Colon (tissue), 2 donors: ENCODE measurements around the gene GAL3ST1.
"Not testable (repeated sequence)": the region's sequence is repeated elsewhere in the genome, so short reads cannot be mapped to it uniquely, and the experiment has no call there.

ENCODE experiments used
- FAIRE-seq: peaks from 2 replicates; lab custom pipeline; 2012; peaks lifted over from hg19 to GRCh38; lab: Jason Lieb, UNC
- donor health status: control.
- donor health status: control.

GAL3ST1 gene

GRCh38 chr22:30596199-30596598 lies 21.7 kb upstream of the GAL3ST1 start:
- FAIRE-seq = no peak

- not testable (repeated sequence) for FAIRE-seq
Observed at GRCh38 chr22:30592360-30592713, 17.9 kb upstream of the GAL3ST1 start.

GRCh38 chr22:30591588-30592359 lies 17.3 kb upstream of the GAL3ST1 start, which contains the start of gene PES1:
Gene PES1 (minus strand): TSS chr22:30591910. CDS start chr22:30591833, 77 bp downstream.
- FAIRE-seq = peak; percentile 86

- FAIRE-seq = no peak
Observed at GRCh38 chr22:30591191-30591587, 16.7 kb upstream of the GAL3ST1 start.

- no peak for FAIRE-seq
Observed at GRCh38 chr22:30586414-30586813, 11.9 kb upstream of the GAL3ST1 start.

GRCh38 chr22:30584441-30584840 lies 10.0 kb upstream of the GAL3ST1 start:
- FAIRE-seq = no peak

GRCh38 chr22:30582788-30583545 lies 8.5 kb upstream of the GAL3ST1 start:
- FAIRE-seq = no peak

GRCh38 chr22:30582051-30582450 lies 7.6 kb upstream of the GAL3ST1 start:
- no peak for FAIRE-seq

- no peak for FAIRE-seq
Observed at GRCh38 chr22:30580896-30581295, 6.4 kb upstream of the GAL3ST1 start.

- no peak for FAIRE-seq
Observed at GRCh38 chr22:30578481-30578880, 4.0 kb upstream of the GAL3ST1 start.

- no peak for FAIRE-seq
Observed at GRCh38 chr22:30575859-30576258, 1.4 kb upstream of the GAL3ST1 start.

- no peak for FAIRE-seq
Observed at GRCh38 chr22:30574997-30575671, 669 bp upstream of the GAL3ST1 start.

- FAIRE-seq = no peak
Observed at GRCh38 chr22:30573594-30574094, 821 bp downstream of the GAL3ST1 start.

GRCh38 chr22:30572840-30573593 lies 1.4 kb downstream of the GAL3ST1 start:
- FAIRE-seq = no peak

GRCh38 chr22:30572210-30572609 lies 2.3 kb downstream of the GAL3ST1 start:
- FAIRE-seq = no peak

- FAIRE-seq = no peak
Observed at GRCh38 chr22:30569674-30570202, 4.7 kb downstream of the GAL3ST1 start.

- no peak for FAIRE-seq
Observed at GRCh38 chr22:30568137-30568805, 6.2 kb downstream of the GAL3ST1 start.

- FAIRE-seq = not testable (repeated sequence)
Observed at GRCh38 chr22:30567277-30567676, 7.2 kb downstream of the GAL3ST1 start.

GRCh38 chr22:30566125-30566524 lies 8.3 kb downstream of the GAL3ST1 start:
- FAIRE-seq = no peak

- FAIRE-seq = no peak
Observed at GRCh38 chr22:30565341-30565740, 9.1 kb downstream of the GAL3ST1 start.

- FAIRE-seq = no peak
Observed at GRCh38 chr22:30564761-30565119, 9.7 kb downstream of the GAL3ST1 start.
